Suprapubic skin (tissue), 4 donors: ENCODE data around the gene PTS.

Source experiments
- CTCF ChIP-seq, 2 donors: fragments of 200-600 bp in 1 of 2; fragments of 450-650 bp in 1 of 2; sonication (generic) in 1 of 2; IDR thresholded peaks; one replicate each; pipeline ENCODE4 v1.5.1; 2016 to 2019; ENCODE audit warnings: antibody characterized with exemption in 2 of 2, mild to moderate bottlenecking in 1 of 2, moderate library complexity in 1 of 2
- EP300 ChIP-seq: sonication (generic); formaldehyde crosslinking; IDR thresholded peaks from one replicate; pipeline ENCODE4 v1.6.1; 2017; ENCODE audit warnings: antibody characterized with exemption
- POLR2A ChIP-seq, 2 donors: fragments of 450-650 bp; IDR thresholded peaks; one replicate each; pipeline ENCODE4 v1.6.1; 2017; ENCODE audit warnings: antibody characterized with exemption in 2 of 2, mild to moderate bottlenecking in 2 of 2, moderate library complexity in 2 of 2
- POLR2AphosphoS5 ChIP-seq, 3 donors: sonication (generic); formaldehyde crosslinking; IDR thresholded peaks; one replicate each; pipeline ENCODE4 v1.6.1; 2017; ENCODE audit warnings: antibody characterized with exemption in 3 of 3

GRCh38 chr11:112281726-112282125 lies 55.5 kb downstream of the PTS start:
- TF ChIP-seq EP300, result no peak
- no peak for TF ChIP-seq POLR2AphosphoS5 (IDR thresholded peaks at IDR 0.05)
- no peak for TF ChIP-seq CTCF (IDR thresholded peaks at IDR 0.05)
- no peak for TF ChIP-seq POLR2A (IDR thresholded peaks at IDR 0.05)
